ENCODE data around the gene DYNLT2B.
"Not testable (repeated sequence)": the region's sequence is repeated elsewhere in the genome, so short reads cannot be mapped to it uniquely, and the experiment has no call there.

DNA sequence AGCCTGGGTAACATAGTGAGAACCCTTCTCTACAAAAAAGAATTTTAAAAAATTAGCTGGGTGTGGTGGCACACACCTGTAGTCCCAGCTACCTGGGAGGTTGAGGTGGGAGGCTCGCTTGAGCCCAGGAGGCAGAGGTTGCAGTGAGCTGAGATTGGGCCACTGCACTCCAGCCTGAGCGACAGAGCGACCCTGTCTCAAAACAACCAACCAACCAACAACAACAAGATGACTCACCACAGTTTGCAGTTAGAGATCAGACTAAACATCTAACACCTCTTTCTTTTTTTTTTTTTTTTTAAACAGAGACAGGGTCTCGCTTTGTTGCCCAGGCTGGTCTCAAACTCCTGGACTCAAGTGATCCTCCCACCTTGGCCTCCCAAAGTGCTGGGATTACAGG, 40.5 kb upstream of the DYNLT2B start:
- TF ChIP-seq POLR2AphosphoS5 (IDR thresholded peaks at IDR 0.05; ENCODE audit: low read depth, low read length); POU2F2 (IDR thresholded peaks at IDR 0.05; ENCODE audit: low read depth, low read length); POLR2A (IDR thresholded peaks at IDR 0.05; ENCODE audit: low read depth, low read length); TAF1 (IDR thresholded peaks at IDR 0.05; ENCODE audit: low read depth, low read length); PAX5 (IDR thresholded peaks at IDR 0.05; ENCODE audit: insufficient read depth, low read length, severe bottlenecking): not testable (repeated sequence)
